A172 (cell line): Measurements from ENCODE around the gene PHC1. TPM values are rescaled to one million over a fixed set of nuclear protein-coding genes. Genes with fewer than 3 reads are reported as not detected.
"Not testable (repeated sequence)": the region's sequence is repeated elsewhere in the genome, so short reads cannot be mapped to it uniquely, and the experiment has no call there.

Experiments
- DNase-seq: peaks from one replicate; pipeline ENCODE4 v3.0.0-alpha.2; 2015; ENCODE audit warnings: low spot score
- total RNA-seq: library from RNA; depleted of rRNA; stranded (reverse); fragments of >200 nt; shearing (Covaris generic); gene quantifications from 2 replicates; pipeline ENCODE4 v1.2.3, GENCODE V29; 2014

Gene PHC1
- total RNA-seq, 1 experiment from 2014 or later = 6.6 TPM

GRCh38 chr12:8911606-8912268 is 2.6 kb upstream of the PHC1 start:
- no peak for DNase-seq

GRCh38 chr12:8912914-8913313 is 1.4 kb upstream of the PHC1 start:
- no peak for DNase-seq

DNA sequence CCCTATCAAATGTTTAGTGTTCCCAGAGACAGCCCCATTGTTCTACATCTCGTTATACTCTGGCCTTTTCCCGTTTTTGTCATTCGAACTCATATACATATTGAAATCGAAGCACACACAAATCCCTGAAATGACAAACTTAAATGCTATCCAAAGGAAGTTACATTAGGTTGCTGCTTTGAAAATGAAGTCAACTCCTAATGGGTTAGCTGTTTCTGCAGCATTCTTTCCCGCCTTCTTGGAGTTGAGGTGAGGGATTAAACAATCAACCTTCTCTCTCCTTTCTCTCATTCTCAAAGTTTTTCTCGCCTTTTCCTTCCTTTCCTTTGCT is 642 bp upstream of the PHC1 start:
- peak; percentile 11 for DNase-seq

DNA sequence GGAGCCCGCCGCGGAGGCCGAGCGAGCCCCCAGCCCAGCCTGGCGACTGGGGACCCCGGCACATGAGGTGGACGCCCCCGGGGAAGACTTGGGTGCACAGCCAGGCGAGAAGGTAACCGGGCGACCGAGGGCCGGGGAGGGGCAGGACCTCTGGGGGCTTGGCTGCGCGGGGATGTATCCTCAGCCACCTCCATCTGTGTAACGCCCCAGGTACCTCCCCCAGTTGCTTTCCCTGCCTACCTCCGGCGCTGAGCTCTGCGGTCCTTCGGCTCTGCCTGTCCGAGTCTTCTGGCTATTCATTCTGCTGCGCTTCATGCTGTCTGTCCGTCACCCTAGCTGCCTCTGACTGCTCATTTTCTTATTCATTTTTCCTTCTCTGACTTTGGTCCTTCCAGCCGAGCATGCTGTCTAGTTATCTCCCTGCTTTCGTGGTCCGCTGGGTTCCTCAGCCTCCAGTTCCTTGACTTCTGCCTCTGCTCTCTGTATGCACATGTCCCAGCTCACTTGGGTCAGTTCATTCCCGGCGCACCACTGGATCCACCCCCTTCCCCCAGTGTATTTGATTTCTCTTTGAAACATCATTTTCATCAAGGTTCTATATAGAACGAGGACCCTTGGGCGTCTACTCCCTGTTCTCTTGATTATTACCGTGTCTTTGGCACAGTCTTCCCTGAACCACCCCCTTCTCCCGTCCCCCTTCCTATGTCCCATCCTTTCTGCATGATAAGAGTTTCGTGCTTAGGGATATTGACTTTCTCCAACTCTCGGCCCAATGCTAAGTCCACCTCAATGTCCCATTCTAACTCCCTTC is 612 bp downstream of the PHC1 start:
- peak; percentile 54 for DNase-seq

DNA sequence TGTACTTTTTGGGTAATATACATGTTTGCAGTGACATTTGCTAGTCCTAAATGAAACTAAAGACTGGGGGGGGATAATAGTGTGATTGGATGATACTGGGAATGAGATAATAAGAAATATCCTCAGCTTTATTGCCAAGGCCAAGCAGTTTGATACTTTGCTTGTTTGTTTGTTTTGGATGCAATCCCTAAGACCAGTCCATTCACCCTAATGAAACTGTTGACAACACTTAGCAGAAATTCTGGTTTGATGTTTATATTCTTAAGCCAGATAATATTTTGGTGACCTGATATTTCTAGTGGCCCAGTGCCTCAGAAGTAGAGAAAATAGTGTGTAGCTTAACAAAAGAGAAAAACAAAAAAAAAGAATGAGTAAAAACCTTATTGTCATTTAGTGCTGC is 1.8 kb downstream of the PHC1 start:
- no peak for DNase-seq

DNA sequence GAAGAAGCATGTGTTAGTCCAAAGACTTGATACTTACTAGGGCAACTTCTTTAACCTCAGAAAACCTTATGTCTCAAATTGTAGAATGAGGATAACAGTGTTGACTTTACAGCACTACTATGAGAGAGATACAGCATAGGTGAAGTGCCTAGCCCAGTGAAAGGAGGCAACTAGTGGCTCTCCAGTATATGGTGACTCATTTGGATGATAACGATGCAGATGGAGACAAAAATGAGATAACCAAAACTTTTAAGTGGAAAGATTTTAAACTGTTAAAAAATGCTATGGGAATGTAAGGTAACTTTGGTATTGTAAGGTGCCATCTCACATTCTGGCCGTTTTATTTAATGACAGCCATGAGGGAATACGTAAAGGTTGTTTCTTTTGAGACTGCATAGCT is 2.7 kb downstream of the PHC1 start:
- DNase-seq = no peak

GRCh38 chr12:8917751-8918150 is 3.4 kb downstream of the PHC1 start:
- no peak for DNase-seq

DNA sequence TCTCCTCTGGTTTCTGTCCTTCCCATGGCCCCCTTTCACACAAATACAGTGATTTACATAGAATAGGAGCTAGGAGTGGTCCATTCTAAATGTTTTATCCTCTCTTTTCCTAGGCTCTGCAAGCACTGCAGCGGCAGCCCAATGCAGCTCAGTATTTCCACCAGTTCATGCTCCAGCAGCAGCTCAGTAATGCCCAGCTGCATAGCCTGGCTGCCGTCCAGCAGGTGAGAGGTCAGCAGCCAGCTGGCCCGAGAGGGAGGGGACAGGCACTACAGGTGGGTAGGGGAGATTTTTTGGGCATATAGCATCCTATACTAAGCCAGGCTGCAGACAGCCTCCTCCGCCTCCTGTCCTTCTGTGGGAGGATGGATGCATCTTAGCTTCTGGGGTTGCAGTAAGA is 5.3 kb downstream of the PHC1 start:
- DNase-seq = not testable (repeated sequence)

DNA sequence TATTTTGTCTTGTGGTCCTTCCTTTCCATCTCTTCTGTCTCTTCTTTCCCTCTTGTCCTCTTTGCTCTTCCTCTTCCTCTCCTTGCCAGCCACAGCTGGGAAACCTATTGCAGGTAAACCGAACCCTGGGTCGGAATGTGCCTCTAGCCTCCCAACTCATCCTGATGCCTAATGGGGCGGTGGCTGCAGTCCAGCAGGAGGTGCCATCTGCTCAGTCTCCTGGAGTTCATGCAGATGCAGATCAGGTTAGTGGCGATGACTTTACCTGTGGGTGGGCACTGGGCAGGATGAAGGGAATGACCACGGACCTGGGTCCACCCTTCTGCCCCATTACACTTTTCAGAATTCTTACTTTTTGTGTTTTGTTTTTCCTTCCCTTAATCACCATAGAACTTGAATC is 8.2 kb downstream of the PHC1 start:
- no peak for DNase-seq

DNA sequence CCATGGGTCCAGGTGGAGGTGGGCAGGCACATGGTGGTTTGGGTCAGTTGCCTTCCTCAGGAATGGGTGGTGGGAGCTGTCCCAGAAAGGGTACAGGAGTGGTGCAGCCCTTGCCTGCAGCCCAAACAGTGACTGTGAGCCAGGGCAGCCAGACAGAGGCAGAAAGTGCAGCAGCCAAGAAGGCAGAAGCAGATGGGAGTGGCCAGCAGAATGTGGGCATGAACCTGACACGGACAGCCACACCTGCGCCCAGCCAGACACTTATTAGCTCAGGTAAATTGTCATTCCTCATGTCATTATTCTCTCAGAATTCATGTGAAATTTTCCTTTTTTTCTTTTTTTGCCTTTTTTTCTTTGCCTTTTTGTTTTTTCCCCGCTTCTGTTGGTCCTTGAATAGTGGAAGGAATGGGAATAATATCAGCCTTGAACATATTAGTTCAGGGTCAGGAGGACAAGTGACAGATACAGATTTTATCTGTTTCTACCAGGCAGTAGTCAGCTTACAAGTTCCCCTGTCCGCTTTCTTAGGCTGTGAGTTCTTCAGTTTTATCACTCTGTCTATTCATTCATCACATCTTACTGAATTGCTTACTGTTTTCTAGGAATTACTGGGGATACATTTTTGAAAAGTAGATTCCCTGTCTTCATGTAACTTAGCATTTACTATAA is 16.5 kb downstream of the PHC1 start:
- DNase-seq = not testable (repeated sequence)

- DNase-seq = not testable (repeated sequence)
These were observed 18.2 kb downstream of the PHC1 start for GRCh38 chr12:8932464-8932863.

GRCh38 chr12:8934080-8934479 is 19.8 kb downstream of the PHC1 start:
- not testable (repeated sequence) for DNase-seq

DNA sequence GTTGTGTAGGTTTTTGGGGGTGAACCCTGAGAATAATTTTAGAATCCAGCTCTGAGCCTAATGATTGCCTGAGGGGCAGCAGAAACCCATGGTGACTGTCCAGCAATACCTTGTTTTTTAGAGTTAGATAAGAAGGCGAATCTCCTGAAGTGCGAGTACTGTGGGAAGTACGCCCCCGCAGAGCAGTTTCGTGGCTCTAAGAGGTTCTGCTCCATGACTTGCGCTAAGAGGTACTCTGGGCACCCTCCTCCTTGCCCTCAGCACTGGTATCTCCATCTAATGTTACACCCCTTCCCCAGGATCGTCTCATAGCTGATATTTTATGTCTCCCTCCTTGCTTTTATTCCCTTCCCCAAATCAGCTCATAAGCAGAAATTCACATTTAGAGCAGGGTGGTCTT is 22.4 kb downstream of the PHC1 start:
- DNase-seq = no peak

GRCh38 chr12:8937842-8938442 is 23.6 kb downstream of the PHC1 start:
- not testable (repeated sequence) for DNase-seq

- DNase-seq = no peak
These were observed 27.6 kb downstream of the PHC1 start for GRCh38 chr12:8941691-8942478.

DNA sequence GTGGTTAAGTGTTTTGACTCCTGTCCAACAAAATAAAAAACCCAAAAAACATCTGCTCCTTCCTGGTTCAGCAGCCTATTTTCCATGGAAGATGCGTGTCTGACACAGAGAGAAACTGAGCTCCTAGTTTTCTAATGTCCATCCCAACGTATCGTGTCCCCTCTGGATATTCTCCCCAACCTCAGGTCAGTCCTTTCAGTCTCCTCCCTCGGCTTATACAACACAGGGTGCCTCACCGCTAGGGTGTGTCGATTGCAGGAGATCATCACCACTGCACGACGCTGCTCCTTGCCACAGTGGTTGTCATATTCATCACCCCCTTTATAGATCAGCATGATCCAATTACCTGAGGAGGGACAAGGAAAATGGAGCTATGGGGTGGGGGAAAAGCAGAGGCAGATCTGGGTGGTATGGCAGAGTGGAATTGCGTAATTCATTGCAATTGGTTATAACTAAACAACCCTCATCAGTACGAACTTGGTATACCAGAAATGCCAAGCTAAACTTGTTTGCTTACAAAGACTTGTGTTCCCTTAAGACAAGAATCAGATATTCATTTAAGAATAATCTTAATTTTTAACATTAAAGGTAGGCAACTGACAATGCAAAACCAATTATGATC is 29.4 kb downstream of the PHC1 start:
- DNase-seq = no peak

DNA sequence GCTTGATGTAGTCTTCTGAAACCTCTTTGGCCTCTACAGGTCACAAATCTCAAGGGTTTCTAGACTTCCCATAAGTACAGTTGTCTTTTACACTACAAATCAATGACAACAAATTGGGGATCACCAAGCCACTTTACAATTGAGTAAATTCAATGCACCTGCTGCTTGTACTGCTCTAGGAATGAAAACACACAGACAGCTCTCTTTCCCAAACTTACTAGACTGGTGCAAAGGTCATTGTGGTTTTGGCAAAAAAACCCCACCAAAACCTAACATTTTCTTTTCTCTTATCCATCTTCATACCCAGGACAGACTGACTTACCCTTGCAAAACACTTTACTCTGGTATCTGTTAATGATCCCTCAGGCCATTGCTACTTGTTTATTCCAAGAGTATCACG is 32.4 kb downstream of the PHC1 start:
- DNase-seq = no peak

- DNase-seq = no peak
These were observed 33.4 kb downstream of the PHC1 start for GRCh38 chr12:8947737-8948136.

- DNase-seq = peak; percentile 27
These were observed 34.5 kb downstream of the PHC1 start for GRCh38 chr12:8948701-8949341.

- peak; percentile 93 for DNase-seq
These were observed 35.3 kb downstream of the PHC1 start, which contains the start of gene M6PR for GRCh38 chr12:8949342-8950220. Gene M6PR (minus strand): TSS chr12:8949645. CDS start chr12:8946404, 3,241 bp downstream.
